Left ventricle myocardium inferior (tissue), 1 donor: ENCODE results near the gene ANO3. TPM values are rescaled to one million over a fixed set of nuclear protein-coding genes. Genes with fewer than 3 reads are reported as not detected.

Experiments used
- DNase-seq: peaks from one replicate; pipeline ENCODE4 v3.0.0-alpha.2; 2020
- H3K27ac ChIP-seq: fragments of 200-600 bp; replicated peaks from 2 replicates; pipeline ENCODE4 v1.8.0; 2021
- H3K27me3 ChIP-seq: fragments of 200-600 bp; 2 replicates; pipeline ENCODE4 v1.8.0; 2021; ENCODE audit warnings: low read depth
- H3K36me3 ChIP-seq: fragments of 200-600 bp; 2 replicates; pipeline ENCODE4 v1.8.0; 2021
- H3K4me1 ChIP-seq: fragments of 200-600 bp; 2 replicates; pipeline ENCODE4 v1.8.0; 2021
- H3K4me3 ChIP-seq: fragments of 200-600 bp; 2 replicates; pipeline ENCODE4 v1.8.0; 2021; ENCODE audit warnings: mild to moderate bottlenecking, moderate library complexity
- H3K9me3 ChIP-seq: fragments of 200-600 bp; replicated peaks from 2 replicates; pipeline ENCODE4 v1.8.0; 2021
- CTCF ChIP-seq: fragments of 200-600 bp; IDR thresholded peaks from 2 replicates; pipeline ENCODE4 v1.8.0; 2021; ENCODE audit warnings: antibody characterized with exemption, mild to moderate bottlenecking, borderline replicate concordance
- intact Hi-C: fragments of 100-400 bp; cut with micrococcal nuclease; formaldehyde crosslinking; loops from one replicate; pipeline ENCODE4 v1.11.0; 2022
- total RNA-seq: library from RNA; stranded (reverse); fragmentation: NEBNext Ultra II Directional; extraction: Animal tissue kit (Norgen Biotek cat#: 25700); gene quantifications from one replicate; pipeline ENCODE4 v1.2.1, GENCODE V29; 2021
- donor health status: DM: no; HTN: yes; CAD: no; lungs with severe emphysema.

ANO3 gene
- total RNA-seq, 1 donor from 2014 or later = not detected

GRCh38 chr11:26539517-26539916, 207.6 kb downstream of the ANO3 start:
- intact Hi-C loops = no loop called here
- Histone ChIP-seq H3K27me3 (no peaks in the 10 kb centered on the region), H3K9me3 (peaks cover 8% of the 10 kb centered on the region), H3K36me3 (no peaks in the 10 kb centered on the region), H3K27ac (no peak overlapping the region), H3K4me1 (no peaks in the 10 kb centered on the region), H3K4me3 (no peak overlapping the region)
- no peak for DNase-seq
- no peak for TF ChIP-seq CTCF

- DNase-seq = no peak
- H3K4me3 ChIP-seq = no peak overlapping the region
- no peak overlapping the region for H3K27ac ChIP-seq
- peaks cover 8% of the 10 kb centered on the region for H3K9me3 ChIP-seq
- no peaks in the 10 kb centered on the region for H3K27me3 ChIP-seq
- H3K4me1 ChIP-seq = no peaks in the 10 kb centered on the region
- no peak for TF ChIP-seq CTCF
- H3K36me3 ChIP-seq = no peaks in the 10 kb centered on the region
- intact Hi-C loops = no loop called here
Observed at GRCh38 chr11:26541870-26542269, 209.9 kb downstream of the ANO3 start.

- Histone ChIP-seq H3K27me3 (no peaks in the 10 kb centered on the region), H3K9me3 (no peaks in the 10 kb centered on the region), H3K36me3 (no peaks in the 10 kb centered on the region), H3K27ac (no peak overlapping the region), H3K4me1 (no peaks in the 10 kb centered on the region), H3K4me3 (no peak overlapping the region)
- intact Hi-C loops = no loop called here
- no peak for DNase-seq
- no peak for TF ChIP-seq CTCF
Observed at GRCh38 chr11:26549176-26549575, 217.2 kb downstream of the ANO3 start.

- H3K27ac ChIP-seq = no peak overlapping the region
- TF ChIP-seq CTCF = no peak
- H3K36me3 ChIP-seq = no peaks in the 10 kb centered on the region
- H3K27me3 ChIP-seq = no peaks in the 10 kb centered on the region
- no peaks in the 10 kb centered on the region for H3K4me1 ChIP-seq
- H3K9me3 ChIP-seq = no peaks in the 10 kb centered on the region
- intact Hi-C loops = no loop called here
- DNase-seq = no peak
- no peak overlapping the region for H3K4me3 ChIP-seq
Observed at GRCh38 chr11:26550022-26550421, 218.1 kb downstream of the ANO3 start.

GRCh38 chr11:26551186-26551801, 219.4 kb downstream of the ANO3 start:
- intact Hi-C loops = no loop called here
- Histone ChIP-seq H3K27ac (no peak overlapping the region), H3K36me3 (no peaks in the 10 kb centered on the region), H3K27me3 (no peaks in the 10 kb centered on the region), H3K9me3 (no peaks in the 10 kb centered on the region), H3K4me1 (no peaks in the 10 kb centered on the region), H3K4me3 (no peak overlapping the region)
- no peak for DNase-seq
- no peak for TF ChIP-seq CTCF
